Right renal pelvis (tissue), 4 donors: ENCODE results near the gene BFSP2. TPM values are rescaled to one million over a fixed set of nuclear protein-coding genes. Genes with fewer than 3 reads are reported as not detected.
"Not testable (repeated sequence)": the region's sequence is repeated elsewhere in the genome, so short reads cannot be mapped to it uniquely, and the experiment has no call there.

Experiments used
- DNase-seq, 4 donors: peaks; one replicate each; pipeline ENCODE4 v3.0.0-alpha.2; 2013; ENCODE audit warnings: low read depth in 4 of 4, low spot score in 3 of 4, missing footprints in 1 of 4
- polyA plus RNA-seq, 4 donors: library from polyadenylated mRNA; unstranded; fragments of 120-200 nt; gene quantifications; one replicate each; pipeline ENCODE4 v1.2.1, GENCODE V29; 2013; ENCODE audit not compliant: insufficient read length in 4 of 4

BFSP2 gene
- polyA plus RNA-seq, 4 donors, result 0.10 to 0.33 (median 0.21) TPM; not detected in 1

DNA sequence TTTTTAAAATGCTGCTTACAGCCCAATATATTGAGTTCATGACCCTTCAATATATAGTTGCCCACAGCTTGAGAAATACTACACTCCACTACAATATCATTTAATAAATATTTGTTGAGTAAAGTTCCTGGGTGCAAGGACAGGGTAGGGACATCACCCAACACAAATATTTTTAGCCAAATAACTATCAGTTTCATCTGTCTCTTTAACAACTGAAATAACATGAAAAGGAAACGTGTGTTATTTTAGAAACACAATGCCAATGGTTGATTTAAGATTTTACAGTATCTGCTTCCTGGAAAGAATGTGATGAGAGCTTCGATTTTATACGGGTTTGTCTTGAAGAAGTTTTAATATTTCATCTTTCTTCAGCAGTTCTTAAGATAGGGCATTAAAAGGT lies 106.0 kb downstream of the BFSP2 start:
- DNase-seq, result no peak

DNA sequence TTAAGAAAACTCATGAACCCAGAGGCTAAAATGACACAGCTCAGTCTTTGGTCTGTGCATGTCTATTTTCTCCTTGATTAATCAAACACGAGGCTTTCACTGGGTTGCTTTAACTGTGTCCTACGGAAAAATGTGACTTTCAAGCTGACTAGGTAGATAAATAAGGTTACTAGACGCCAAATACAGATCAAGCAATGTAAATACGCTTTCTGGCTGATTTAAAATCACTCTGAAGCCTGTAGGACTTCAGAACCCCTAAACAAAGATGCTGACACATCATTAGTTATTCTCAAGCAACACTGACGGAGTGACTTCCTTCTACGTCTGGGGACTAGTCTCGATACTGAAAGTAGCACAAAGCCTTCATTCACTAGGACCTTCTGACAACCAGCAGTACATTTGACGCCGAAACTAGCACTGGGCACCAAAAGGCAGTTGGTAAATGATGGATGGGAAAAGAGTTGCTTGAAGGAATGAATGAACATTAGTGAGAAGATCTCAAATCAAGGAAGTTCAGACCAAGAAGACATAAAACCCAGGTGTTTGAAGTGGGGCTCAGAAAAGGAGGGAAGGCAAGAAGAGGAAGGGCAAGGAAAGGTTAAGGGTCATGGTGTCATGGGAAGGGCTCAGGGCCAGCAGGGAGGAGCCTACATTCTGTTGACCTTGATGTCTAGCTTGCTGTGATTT lies 106.5 kb downstream of the BFSP2 start:
- DNase-seq, result no peak

DNA sequence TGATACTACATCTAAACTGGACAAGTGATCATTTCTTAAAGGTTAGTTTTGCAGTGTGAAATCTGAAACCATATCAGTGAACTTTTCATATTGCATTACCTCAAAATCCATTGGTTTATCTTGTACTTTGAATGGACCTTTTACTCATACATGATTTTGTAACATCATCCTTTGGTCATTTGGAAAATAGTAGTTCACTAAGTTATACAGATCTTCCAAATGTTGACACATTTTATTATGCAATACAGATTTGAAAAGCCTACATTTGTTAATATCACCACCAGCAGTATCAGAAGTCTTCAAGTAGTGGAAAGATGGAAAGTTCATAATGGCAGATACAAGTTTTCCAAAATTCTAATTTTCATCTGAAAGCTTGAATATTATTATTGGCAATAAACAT lies 109.6 kb downstream of the BFSP2 start:
- DNase-seq, result no peak

DNA sequence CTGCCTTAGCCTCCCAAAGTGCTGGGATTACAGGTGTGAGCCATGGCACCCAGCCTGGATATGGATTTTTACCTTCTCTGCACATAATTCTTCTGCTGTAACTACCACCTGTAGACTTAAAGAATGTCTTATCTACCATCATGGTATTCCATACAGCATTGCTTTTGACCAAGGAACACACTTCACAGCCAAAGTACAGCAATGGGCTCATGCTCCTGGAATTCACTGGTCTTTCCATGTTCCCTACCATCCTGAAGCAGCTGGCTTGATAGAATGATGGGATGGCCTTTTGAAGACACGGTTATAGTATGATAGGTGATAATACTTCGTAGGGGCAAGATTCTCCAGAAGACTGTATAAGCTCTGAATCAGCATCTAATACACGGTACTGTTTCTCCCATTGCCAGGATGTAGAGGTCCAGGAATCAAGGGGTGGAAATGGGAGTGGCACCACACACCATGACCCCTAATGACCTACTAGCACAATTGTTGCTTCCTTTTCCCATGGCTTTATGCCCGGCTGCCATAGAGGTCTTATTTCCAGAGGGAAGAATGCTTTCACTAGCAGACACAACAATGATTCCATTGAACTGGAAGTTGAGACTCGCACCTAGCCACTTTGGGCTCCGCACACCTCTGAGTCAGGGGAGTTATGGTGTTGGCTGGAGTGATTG lies 112.7 kb downstream of the BFSP2 start:
- DNase-seq, result no peak

DNA sequence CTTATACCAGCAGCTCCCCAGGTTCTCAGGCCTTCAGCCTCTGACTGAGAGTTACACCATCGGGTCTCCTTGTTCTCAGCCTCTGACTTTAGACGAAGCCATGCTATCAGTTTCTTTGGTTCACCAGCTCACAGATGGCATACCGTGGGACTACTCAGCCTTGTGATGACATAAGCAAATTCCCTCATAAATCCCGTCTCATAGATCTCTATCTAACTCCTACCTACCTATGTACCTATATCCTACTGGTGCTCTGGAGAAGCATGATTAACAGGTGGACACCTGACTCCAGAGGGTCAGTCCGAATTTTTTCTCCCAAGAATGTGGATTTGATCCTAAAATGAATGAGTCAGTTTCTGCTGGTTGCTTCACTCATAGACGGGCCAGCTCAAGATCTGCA lies 114.6 kb downstream of the BFSP2 start:
- DNase-seq, result no peak

DNA sequence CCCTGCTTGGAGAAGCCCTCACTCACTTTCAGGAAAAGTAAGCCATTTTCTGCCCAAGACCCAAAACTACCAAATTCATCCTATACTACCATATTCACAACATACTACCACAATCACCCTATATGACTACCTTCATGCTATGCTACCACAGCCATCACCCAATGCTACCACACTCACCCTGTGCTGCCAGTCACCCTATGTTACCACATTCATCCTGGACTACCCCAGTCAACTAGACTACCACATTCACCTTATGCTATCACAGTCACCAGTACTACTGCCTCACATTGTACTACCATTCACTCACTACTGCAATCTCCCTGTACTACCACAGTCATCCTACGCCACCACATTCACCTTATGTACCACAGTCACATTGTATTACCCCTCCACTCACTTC lies 115.3 kb downstream of the BFSP2 start:
- no peak for DNase-seq

DNA sequence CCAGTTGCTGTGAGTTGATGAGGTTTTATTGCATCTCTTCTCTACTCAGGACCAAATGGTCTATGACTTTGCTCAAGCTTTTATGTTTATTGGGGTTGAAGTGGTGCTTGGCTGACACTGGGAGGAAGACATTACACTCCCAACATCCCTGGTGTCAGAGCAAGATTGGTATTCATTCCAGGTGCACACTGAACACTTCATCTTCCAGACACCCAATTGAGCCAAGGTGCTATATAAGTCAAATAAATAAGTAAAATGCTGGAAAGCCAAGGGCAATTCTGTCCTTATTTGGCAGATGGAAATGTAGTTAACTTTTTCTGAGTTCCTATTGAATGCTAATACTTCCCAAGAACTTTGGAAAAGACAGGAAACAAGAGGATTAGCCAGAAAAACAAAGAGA lies 120.4 kb downstream of the BFSP2 start:
- DNase-seq, result no peak

DNA sequence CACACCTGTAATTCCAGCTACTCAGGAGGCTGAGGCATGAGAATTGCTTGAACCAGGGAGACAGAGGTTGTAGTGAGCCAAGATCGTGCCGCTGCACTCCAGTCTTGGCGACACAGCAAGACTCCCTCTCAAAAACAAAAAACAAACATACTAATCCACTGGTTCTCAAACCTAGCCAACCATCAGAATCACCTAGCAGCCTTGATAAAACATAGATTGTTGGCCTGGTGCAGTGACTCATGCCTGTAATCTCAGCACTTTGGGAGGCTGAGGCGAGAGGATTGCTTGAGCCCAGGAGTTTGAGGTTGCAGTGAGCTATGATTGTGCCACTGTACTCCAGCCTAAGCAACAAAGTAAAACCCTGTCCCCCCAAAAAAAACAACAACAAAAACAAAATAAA lies 121.1 kb downstream of the BFSP2 start:
- not testable (repeated sequence) for DNase-seq

DNA sequence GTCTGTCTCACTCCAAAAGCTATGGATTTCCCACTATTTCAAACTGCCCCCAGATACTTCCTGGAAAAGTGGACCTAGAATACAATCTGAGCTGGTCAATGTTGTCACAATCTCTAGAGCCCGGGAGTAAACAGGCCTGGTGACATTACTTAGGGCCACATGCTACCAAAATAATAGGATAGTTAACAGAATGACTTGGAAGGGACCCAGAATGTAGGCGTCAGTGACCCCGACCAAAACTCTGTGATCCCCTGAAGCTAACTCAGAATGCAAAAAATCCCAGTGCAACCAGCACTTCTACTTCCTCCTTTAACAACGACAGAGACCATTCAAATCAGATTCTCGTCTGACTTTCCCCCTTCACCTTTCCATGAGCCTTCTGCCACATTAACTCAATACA lies 122.1 kb downstream of the BFSP2 start:
- no peak for DNase-seq

DNA sequence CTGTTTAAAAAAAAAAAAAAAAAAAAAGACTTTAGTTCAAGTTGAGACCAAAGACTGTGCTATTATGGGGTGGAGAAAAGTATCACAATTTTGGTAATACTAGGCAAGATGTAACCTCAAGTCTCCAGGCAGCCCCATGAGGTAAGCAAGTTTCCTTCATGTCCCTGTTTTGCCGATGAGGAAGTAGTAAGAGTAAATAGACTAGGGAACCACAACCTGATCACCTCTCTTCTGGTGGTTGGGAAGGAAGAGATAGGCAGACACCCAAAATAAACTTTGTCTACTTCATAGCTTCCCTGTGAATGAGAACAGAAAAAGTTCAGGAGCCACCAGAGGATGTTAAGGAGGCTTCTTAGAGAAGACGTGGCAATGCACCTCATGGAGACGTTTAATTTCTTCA lies 123.9 kb downstream of the BFSP2 start:
- not testable (repeated sequence) for DNase-seq

Other genes with a start within 250 kb of the BFSP2 start
- gene CDV3, start 173.6 kb downstream of the BFSP2 start, polyA plus RNA-seq, result 100 to 1,000 TPM; 130 to 159 (median 154) TPM